ENCODE results near the gene C1QTNF2.

Gene C1QTNF2

GRCh38 chr5:160303690-160304089 is 66.7 kb downstream of the C1QTNF2 start:
- DNase-seq (ENCODE audit: low spot score) = no peak

- no peak for DNase-seq (ENCODE audit: low spot score)
These were observed 72.2 kb downstream of the C1QTNF2 start for GRCh38 chr5:160298189-160298588.

GRCh38 chr5:160297776-160298175 is 72.7 kb downstream of the C1QTNF2 start:
- DNase-seq (ENCODE audit: low spot score) = no peak

All from GM03348 (cell line).